K562 (cell line): ENCODE results near the gene SUMF1. TPM values are rescaled to one million over a fixed set of nuclear protein-coding genes. Genes with fewer than 3 reads are reported as not detected.

Experiments used
- ATF7 ChIP-seq: fragments of 450-650 bp; IDR thresholded peaks from 2 replicates; pipeline ENCODE4 v1.7.1; 2014; ENCODE audit warnings: mild to moderate bottlenecking, moderate library complexity
- CEBPB ChIP-seq: fragments of 450-650 bp; IDR thresholded peaks from 2 replicates; pipeline ENCODE4 v1.6.1; 2016; ENCODE audit warnings: missing genetic modification characterization, missing compliant biosample characterization
- CREB5 ChIP-seq: fragments of 250-450 bp; sonication (Bioruptor Pico); IDR thresholded peaks from 2 replicates; pipeline ENCODE4 v1.5.0; 2020; ENCODE audit warnings: mild to moderate bottlenecking
- CSDE1 ChIP-seq, 2 experiments: fragments of 450-650 bp; IDR thresholded peaks; 2 replicates each; pipeline ENCODE4 v1.6.1; 2016; ENCODE audit warnings: mild to moderate bottlenecking in 1 of 2
- ELF2 ChIP-seq: fragments of 250-450 bp; sonication (Bioruptor Pico); IDR thresholded peaks from 2 replicates; pipeline ENCODE4 v1.5.0; 2021; ENCODE audit warnings: mild to moderate bottlenecking
- FOXA1 ChIP-seq: fragments of 450-650 bp; IDR thresholded peaks from 2 replicates; pipeline ENCODE4 v1.6.1; 2016; ENCODE audit warnings: mild to moderate bottlenecking, borderline replicate concordance
- FOXJ3 ChIP-seq: sonication (generic); formaldehyde crosslinking; IDR thresholded peaks from 2 replicates; pipeline ENCODE4 v1.4.0; 2020; ENCODE audit warnings: mild to moderate bottlenecking, missing genetic modification reagents
- HDGF ChIP-seq: fragments of 450-650 bp; IDR thresholded peaks from 2 replicates; pipeline ENCODE4 v1.6.1; 2016
- HEY1 ChIP-seq: fragments of 250-450 bp; sonication (Bioruptor Pico); IDR thresholded peaks from 2 replicates; pipeline ENCODE4 v1.5.0; 2020; ENCODE audit warnings: mild to moderate bottlenecking, moderate library complexity, borderline replicate concordance
- KDM5B ChIP-seq: fragments of 200-600 bp; sonication (generic); IDR thresholded peaks from 2 replicates; pipeline ENCODE4 v1.6.1; 2012; ENCODE audit warnings: low read depth, mild to moderate bottlenecking, moderate library complexity, low read length, control low read depth, inconsistent platforms; ENCODE audit not compliant: insufficient replicate concordance
- KLF1 ChIP-seq: fragments of 450-650 bp; IDR thresholded peaks from 2 replicates; pipeline ENCODE4 v1.6.1; 2016; ENCODE audit warnings: missing genetic modification characterization, missing compliant biosample characterization
- MCM5 ChIP-seq: fragments of 450-650 bp; IDR thresholded peaks from 2 replicates; pipeline ENCODE4 v1.6.1; 2016; ENCODE audit warnings: low read depth
- MTF1 ChIP-seq: fragments of 250-450 bp; sonication (Bioruptor Pico); IDR thresholded peaks from 2 replicates; pipeline ENCODE4 v1.9.0; 2021; ENCODE audit warnings: moderate library complexity, mild to moderate bottlenecking, inconsistent platforms, borderline replicate concordance
- NCOA2 ChIP-seq, 2 experiments: fragments of 450-650 bp; IDR thresholded peaks; 2 replicates each; pipeline ENCODE4 v1.6.1; 2018; ENCODE audit warnings: mild to moderate bottlenecking in 2 of 2, moderate library complexity in 1 of 2; ENCODE audit not compliant: partially characterized antibody in 2 of 2
- NFIX ChIP-seq: fragments of 250-450 bp; sonication (Bioruptor Pico); IDR thresholded peaks from 2 replicates; pipeline ENCODE4 v1.4.0; 2020; ENCODE audit warnings: low read depth, mild to moderate bottlenecking, moderate library complexity
- POLR2G ChIP-seq: fragments of 200-400 bp; formaldehyde crosslinking; IDR thresholded peaks from 2 replicates; pipeline ENCODE4 v1.6.1; 2017; ENCODE audit warnings: low read depth, mild to moderate bottlenecking, antibody characterized with exemption, low read length, moderate library complexity
- PRDM10 ChIP-seq: fragments of 450-650 bp; IDR thresholded peaks from 2 replicates; pipeline ENCODE4 v1.6.1; 2018; ENCODE audit not compliant: partially characterized antibody
- SMAD3 ChIP-seq: fragments of 450-650 bp; formaldehyde crosslinking; conservative IDR thresholded peaks from 2 replicates; pipeline ENCODE4 v1.4.0; 2020; ENCODE audit warnings: mild to moderate bottlenecking
- SOX6 ChIP-seq: fragments of 450-650 bp; IDR thresholded peaks from 2 replicates; pipeline ENCODE4 v1.6.1; 2014; ENCODE audit warnings: mild to moderate bottlenecking
- TAF1 ChIP-seq: IDR thresholded peaks from 2 replicates; pipeline ENCODE4 v1.6.1; 2011; ENCODE audit warnings: mild to moderate bottlenecking, low read length, moderate library complexity; ENCODE audit not compliant: insufficient read depth, control insufficient read depth, severe bottlenecking; ENCODE audit errors: extremely low read depth
- TAF9B ChIP-seq: fragments of 450-650 bp; IDR thresholded peaks from 2 replicates; pipeline ENCODE4 v1.6.1; 2018; ENCODE audit warnings: mild to moderate bottlenecking; ENCODE audit not compliant: partially characterized antibody
- TCF15 ChIP-seq: fragments of 250-450 bp; sonication (Bioruptor Pico); IDR thresholded peaks from 2 replicates; pipeline ENCODE4 v1.8.0; 2022; ENCODE audit warnings: moderate library complexity, mild to moderate bottlenecking, inconsistent platforms
- ZKSCAN8 ChIP-seq: fragments of 200-800 bp; sonication (Bioruptor generic); IDR thresholded peaks from 2 replicates; pipeline ENCODE4 v1.6.1; 2016; ENCODE audit warnings: missing genetic modification characterization, missing compliant biosample characterization
- ZNF253 ChIP-seq: fragments of 250-450 bp; sonication (Bioruptor Pico); conservative IDR thresholded peaks from 2 replicates; pipeline ENCODE4 v1.6.1; 2021; ENCODE audit warnings: mild to moderate bottlenecking
- ZNF324 ChIP-seq: fragments of 250-450 bp; sonication (Bioruptor Pico); IDR thresholded peaks from 2 replicates; pipeline ENCODE4 v1.4.0; 2020; ENCODE audit warnings: mild to moderate bottlenecking
- polyA plus RNA-seq, 8 experiments: library from polyadenylated mRNA; depleted of rRNA in 4 of 8; stranded (reverse) in 5 of 8; unstranded in 3 of 8; fragments of >200 nt; fragmentation: Nextera tagmentation in 2 of 8; fragmentation: Illumina TruSeq in 1 of 8; extraction: Ambion mirVana in 2 of 8; extraction: Trizol in 1 of 8; gene quantifications; 2 replicates each; pipeline versions ENCODE4 v1.2.1 to v1.2.3, GENCODE V29; 2011 to 2014; ENCODE audit warnings: inconsistent platforms in 1 of 8, missing spikeins in 1 of 8
- total RNA-seq, 7 experiments: library from RNA; depleted of rRNA in 6 of 7; stranded (reverse); fragments of >200 nt in 6 of 7; fragmentation: Illumina TruSeq in 2 of 7; extraction: Trizol in 2 of 7; gene quantifications; 2 replicates each; pipeline versions ENCODE4 v1.2.1 to v1.2.3, GENCODE V29; 2011 to 2021; ENCODE audit warnings: low replicate concordance in 1 of 7

SUMF1 gene
- total and polyA plus RNA-seq, 9 of the 15 experiments (the other 6 are each of a cell fraction or from before 2014, with no cell fraction given) = 1.3 to 7.4 (median 4.2) TPM

- TF ChIP-seq CREB5 (CRISPR knock-in tag) (no peak), MCM5 (no peak), PRDM10 (no peak), HDGF (no peak), CEBPB (tag) (no peak), SMAD3 (CRISPR knock-in tag) (no peak), FOXA1 (no peak), MTF1 (no peak), HEY1 (CRISPR knock-in tag) (no peak), KDM5B (no peak), TAF9B (no peak), ZKSCAN8 (CRISPR knock-in tag) (no peak), ZNF253 (CRISPR knock-in tag) (no peak), ZNF324 (CRISPR knock-in tag) (no peak), NCOA2 (IDR thresholded peaks at IDR 0.05; ENCODE audit: partially characterized antibody in 2 of 2) (no peak), TAF1 (no peak), FOXJ3 (no peak), NFIX (CRISPR knock-in tag) (no peak), KLF1 (tag) (no peak), ATF7 (no peak), SOX6 (no peak), CSDE1 (IDR thresholded peaks at IDR 0.05) (no peak), ELF2 (CRISPR knock-in tag) (no peak), TCF15 (CRISPR knock-in tag) (no peak), POLR2G (no peak)
Measured at GRCh38 chr3:4409415-4409814, 57.7 kb downstream of the SUMF1 start (continued).
